GM21723 (cell line): ENCODE data around the gene FOXM1.

Experiments
- ATAC-seq: cut with Tn5 transposase; IDR thresholded peaks from one replicate; pipeline ENCODE4 v1.9.1; 2021; ENCODE audit warnings: mild to moderate bottlenecking, moderate library complexity; ENCODE audit not compliant: unreplicated experiment

Gene FOXM1

GRCh38 chr12:2841056-2841650 lies 35.8 kb downstream of the FOXM1 start:
- ATAC-seq, result no peak

DNA sequence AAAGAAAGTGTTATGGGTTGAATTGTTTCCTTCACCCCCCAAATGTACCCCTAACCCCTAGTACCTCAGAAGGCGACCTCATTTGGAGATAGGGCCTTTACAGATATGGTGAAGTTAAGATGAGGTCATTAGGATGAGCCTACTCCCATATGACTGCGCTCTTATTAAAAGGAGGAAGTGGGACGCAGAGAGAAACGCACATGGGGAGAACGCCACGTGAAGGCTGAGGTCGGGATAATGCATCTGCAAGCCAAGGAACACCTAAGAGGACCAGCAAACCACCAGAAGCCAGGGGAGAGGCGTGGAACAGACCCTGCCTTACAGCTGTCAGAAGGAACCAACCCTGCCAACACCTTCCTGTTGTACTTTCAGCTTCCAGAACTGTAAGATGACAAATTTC lies 40.4 kb downstream of the FOXM1 start:
- ATAC-seq, result no peak

DNA sequence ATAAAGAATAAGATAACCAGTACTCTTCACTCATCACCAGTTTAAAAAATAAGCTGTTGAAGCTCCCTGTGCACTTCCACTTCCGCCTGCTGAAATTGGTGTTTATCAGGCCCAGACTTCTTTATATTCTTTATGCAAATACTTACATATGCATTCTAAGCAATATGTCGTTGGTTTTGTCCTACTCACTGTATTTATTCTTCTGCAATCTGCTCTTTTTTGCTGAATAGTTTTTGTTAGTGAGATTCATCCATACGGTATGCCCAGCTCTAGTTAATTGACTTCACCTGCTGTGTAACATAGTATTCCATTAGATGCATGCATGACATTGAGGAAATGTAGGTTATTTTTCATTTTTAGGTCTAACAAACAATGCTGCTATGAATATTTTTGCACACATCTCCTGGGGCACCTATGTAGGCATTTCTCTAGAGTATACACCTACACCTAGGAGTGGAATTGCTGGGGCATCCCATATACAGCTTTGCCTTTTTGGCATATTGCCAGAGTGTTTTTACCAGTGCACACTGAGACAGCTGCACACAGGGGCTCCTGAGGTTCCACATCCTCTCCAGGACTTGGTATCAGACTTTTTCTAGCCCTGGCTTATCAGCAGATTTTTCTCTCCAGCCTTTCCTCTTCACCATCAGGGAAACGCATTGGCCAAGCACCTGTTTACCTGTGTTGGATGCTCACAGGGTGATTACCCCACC lies 41.1 kb downstream of the FOXM1 start:
- no peak for ATAC-seq

DNA sequence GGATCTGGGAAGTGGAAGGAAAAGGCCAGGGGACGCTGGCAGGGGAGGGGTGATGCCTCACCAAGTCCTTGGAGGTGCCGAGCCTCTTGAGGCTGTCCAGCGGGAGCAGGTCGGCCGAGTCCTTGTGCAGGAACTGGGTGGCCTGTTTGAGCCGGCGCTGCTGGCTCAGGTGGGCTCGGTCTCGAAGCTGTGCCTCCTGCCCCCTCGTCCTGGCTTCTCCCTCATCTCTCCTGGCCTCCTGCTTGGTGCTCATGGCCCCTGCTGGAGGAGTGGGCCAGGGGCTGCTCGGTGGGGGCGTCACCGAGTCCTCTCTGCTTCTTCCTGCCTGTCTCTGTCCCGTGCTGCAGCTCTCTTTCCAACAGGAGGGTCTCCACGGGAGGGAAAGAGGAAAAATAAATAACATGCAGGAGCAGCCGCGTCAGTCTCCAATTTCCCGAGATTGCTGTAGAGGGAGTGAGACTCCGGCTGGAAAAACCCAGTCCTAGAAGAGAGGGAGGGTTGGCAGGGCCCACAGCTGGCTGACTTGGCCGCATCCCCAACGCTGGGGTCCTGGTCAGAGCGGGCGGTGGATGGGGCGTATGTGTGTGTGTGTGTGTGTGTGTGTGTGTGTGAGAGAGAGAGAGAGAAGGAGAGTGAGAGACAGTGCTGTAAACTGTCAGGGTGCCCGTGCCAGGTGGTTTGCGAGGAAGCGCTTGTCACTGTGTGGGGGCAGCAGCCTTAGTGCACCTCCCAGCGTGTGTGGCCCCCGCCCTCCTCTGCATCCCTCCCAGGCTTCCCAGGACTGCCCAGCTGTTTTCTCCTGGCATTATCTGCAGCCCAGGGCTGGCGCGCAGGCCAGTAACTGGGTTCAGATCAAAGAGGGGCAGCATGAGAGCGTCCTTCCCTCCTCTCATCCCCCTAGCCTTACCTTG lies 42.1 kb downstream of the FOXM1 start, which contains the start of gene NRIP2:
Gene NRIP2, minus strand, starts transcription at position 455 of the 911 bp plus-strand sequence. Its CDS starts 52 bp downstream, at position 403.
- no peak for ATAC-seq

GRCh38 chr12:2833810-2834209 lies 43.2 kb downstream of the FOXM1 start:
- no peak for ATAC-seq

- no peak for ATAC-seq
These were observed 43.6 kb downstream of the FOXM1 start for GRCh38 chr12:2833327-2833726.

- ATAC-seq, result no peak
These were observed 44.3 kb downstream of the FOXM1 start for GRCh38 chr12:2832550-2833127.

DNA sequence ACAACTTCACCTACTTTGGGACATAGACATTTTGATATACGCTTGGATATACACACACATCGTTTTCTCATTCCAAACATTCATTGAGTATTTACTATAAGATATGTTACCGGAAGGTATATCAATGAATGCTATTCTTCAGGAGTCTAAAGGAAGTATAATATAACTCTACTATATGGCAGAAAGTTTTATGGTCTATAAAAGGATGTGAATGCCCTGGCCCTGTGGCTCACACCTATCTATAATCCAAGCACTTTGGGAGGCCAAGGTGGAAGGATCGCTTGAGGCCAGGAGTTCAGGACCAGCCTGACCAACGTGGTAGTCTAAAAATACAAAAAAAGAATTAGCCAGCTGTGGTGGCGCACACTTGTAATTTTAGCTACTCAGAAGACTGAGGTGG lies 47.7 kb downstream of the FOXM1 start:
- no peak for ATAC-seq

GRCh38 chr12:2826721-2827515 lies 50.1 kb downstream of the FOXM1 start:
- ATAC-seq, result no peak

- no peak for ATAC-seq
These were observed 50.9 kb downstream of the FOXM1 start for GRCh38 chr12:2826036-2826435.

- ATAC-seq, result no peak
These were observed 51.8 kb downstream of the FOXM1 start for GRCh38 chr12:2825132-2825531.

- ATAC-seq, result no peak
These were observed 52.4 kb downstream of the FOXM1 start for GRCh38 chr12:2824541-2824940.

GRCh38 chr12:2823483-2823882 lies 53.5 kb downstream of the FOXM1 start:
- ATAC-seq, result no peak

- ATAC-seq, result no peak
These were observed 56.5 kb downstream of the FOXM1 start for GRCh38 chr12:2820432-2820831.

DNA sequence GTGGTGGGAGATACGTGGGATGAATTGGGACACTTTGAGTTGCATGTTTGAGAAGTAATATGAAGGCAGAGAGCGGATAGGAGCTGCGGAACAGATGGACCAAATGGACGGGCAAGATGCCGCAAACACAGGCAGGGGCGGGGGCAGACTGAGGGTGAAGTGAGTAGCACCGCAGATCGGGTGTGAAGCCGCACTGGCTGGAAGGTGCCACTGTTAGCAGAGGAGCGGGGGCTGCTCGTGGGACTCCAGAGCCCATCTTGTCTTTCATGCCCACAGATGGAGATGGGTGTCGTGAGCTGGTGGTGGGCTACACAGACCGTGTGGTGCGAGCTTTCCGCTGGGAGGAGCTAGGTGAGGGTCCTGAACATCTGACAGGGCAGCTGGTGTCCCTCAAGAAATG lies 57.2 kb downstream of the FOXM1 start:
- ATAC-seq, result no peak

GRCh38 chr12:2813214-2814185 lies 63.5 kb downstream of the FOXM1 start:
- peak; percentile 51 for ATAC-seq

DNA sequence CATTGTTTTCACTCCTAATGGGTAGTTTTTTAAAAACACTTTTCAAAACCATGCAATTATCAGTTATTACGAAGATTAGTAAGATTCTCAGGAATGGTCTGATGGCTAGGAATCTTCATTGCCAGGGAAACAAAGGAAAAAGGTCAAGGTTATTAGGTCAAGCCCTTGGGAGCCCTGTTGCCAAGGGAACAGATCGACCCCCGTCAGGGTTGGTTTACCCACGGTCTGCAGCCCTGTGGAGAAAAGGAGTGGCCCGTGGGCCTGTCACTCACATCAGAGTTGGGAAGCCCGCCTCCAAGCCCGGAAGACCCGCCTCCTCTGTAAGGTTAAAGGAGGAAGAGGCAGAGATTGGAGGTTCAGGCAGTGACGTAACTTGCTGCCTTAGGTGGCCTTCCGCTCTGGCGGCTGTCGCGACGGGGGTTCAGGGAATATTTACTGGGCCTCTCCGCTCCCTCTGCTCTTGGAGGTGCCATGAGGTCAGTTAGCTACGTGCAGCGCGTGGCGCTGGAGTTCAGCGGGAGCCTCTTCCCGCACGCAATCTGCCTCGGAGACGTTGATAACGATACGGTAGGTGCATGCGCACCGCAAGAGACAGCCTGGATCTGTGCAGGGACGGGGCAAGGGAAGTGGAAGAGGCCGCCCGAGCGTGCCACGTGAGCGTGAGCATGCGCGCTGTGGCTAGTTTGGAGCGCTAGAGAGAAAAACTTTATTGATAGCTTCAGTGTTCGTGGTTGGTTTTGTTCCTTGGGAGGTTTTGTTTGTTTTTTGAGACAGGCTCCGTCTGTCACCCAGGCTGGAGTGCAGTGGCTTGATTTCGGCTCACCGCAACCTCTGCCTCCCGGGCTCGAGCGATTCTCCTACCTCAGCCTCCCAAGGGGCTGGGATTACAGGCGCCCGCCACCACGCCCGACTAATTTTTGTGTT lies 64.4 kb downstream of the FOXM1 start, which contains the start of gene ITFG2:
Gene ITFG2, plus strand, starts transcription at position 379 of the 924 bp plus-strand sequence. Its CDS starts 93 bp downstream, at position 472.
- ATAC-seq, result peak; percentile 97

- no peak for ATAC-seq
These were observed 65.2 kb downstream of the FOXM1 start for GRCh38 chr12:2811801-2812200.
